ENCODE measurements around the gene ADI1.
"Not testable (repeated sequence)": the region's sequence is repeated elsewhere in the genome, so short reads cannot be mapped to it uniquely, and the experiment has no call there.

ADI1 gene

GRCh38 chr2:3460831-3461800 lies 58.2 kb downstream of the ADI1 start:
- DNase-seq, result no peak

- DNase-seq, result no peak
Observed at GRCh38 chr2:3460156-3460555, 59.2 kb downstream of the ADI1 start.

GRCh38 chr2:3459185-3460015 lies 59.9 kb downstream of the ADI1 start:
- DNase-seq, result no peak

- DNase-seq, result no peak
Observed at GRCh38 chr2:3458396-3459184, 60.7 kb downstream of the ADI1 start.

- DNase-seq, result no peak
Observed at GRCh38 chr2:3457524-3458395, 61.6 kb downstream of the ADI1 start.

DNA sequence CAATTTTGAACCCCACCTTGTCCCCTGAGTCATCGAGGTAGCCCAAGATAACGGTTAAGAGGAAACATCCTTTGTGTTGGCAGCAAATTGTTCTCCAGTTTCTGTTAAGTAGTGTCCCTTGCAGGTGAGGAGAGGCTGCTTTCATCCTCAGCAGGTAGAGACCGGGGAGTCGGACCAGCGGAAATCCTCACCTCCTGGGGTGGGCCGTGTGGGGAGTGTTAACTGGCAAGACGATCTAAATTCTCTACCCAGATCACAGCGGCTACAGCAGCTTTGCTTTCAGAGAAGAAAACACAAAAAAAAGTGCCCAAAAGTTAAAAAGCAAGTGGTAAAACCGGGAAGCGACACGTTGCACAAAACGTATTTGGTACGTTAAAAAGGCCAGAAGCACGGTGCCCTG lies 63.2 kb downstream of the ADI1 start:
- DNase-seq, result no peak

- no peak for DNase-seq
Observed at GRCh38 chr2:3454802-3455201, 64.5 kb downstream of the ADI1 start.

GRCh38 chr2:3454005-3454404 lies 65.3 kb downstream of the ADI1 start:
- DNase-seq, result not testable (repeated sequence)

DNA sequence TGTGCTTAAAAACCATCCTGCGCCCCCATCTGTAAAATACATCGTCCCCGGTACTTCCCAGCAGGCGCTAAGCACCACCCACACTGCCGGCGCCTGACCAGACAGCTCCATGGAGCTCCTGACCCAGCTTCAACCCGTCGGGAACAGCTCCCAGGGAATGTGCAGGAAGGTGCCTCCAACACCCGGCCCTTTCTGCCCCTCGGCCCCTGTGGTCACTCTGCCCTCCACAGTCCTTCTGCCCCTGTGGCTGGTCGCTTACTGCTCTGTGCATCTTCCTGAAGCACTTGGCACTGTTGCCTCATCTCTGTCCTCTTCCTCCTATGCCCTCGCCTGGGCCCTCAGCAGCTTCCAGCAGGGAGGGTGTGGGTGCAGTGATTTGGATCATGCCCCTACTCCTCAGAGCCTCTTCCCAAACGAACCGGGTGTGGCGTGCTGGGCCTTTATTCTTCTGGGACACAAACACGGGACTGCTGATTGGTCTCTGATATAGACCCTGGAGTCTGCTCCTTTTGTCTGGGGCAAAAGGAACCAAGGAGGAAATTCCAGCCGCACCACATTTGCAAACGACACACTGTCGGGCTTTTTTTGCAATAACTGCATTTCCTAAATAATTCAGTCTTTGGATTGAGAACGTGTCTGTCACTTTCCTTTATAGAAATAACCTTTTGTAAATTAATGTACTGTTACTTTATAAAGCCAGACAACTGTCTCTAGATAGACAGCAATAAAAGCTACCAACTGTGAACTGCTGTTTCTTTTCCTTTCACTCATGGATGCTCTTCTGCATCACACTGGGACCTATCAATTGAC lies 65.9 kb downstream of the ADI1 start:
- DNase-seq, result no peak

DNA sequence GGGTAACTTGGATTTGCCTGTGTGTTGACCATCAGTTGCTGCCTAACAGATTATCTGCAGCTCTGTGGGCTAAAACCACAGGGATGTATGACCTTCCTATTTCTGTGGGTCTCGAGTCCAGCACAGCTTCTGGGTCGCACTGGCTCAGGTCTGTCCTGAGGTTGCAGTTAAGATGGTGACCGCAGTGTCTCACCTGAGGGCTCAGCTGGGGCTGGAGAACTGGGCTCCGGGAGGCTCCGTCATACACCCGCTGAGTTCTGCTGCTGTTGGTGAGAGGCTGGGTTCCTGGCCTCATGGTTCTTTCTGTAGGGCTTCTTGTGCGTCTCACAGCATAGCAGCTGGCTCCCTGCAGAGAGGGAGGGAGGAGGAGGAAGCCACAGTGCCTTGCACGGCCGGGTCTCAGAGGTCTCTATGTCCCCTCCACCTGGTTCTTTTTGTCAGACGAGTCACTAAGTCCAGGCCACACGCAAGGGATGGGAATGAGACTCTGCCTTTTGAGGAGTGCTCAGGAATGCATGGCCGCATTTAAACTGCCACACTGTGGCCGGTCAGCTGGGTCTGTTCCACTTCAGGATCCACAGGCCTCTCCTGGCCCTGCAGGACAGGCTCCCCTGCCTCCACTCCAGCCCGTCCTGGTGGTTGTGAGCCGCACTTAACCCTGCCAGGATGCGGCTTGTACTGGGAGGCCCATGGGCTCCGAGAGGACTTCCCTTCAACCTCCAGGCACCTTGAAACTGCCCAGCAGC lies 67.2 kb downstream of the ADI1 start:
- DNase-seq, result no peak

- peak; percentile 73 for DNase-seq
Observed at GRCh38 chr2:3451169-3451568, 68.2 kb downstream of the ADI1 start.

GRCh38 chr2:3450385-3451010 lies 68.8 kb downstream of the ADI1 start:
- peak; percentile 66 for DNase-seq

DNA sequence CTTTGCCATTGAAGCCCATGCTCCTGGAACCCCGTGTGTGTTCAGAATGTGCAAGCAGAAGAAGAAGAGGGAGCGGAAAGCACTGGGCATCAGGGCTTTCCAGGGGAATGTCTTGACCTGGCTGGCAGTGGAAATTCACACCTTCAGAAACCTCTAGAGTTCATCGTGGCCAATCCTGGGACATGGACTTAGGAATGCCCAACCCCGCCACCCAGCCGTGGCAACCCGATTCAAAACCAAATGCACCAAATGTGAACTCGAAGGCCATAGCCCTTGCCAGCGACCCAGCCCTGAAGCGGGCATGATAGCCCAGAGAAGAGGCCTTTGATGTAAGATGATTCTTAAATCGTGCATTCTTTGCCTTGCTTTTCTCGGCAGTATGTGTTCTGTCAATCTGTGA lies 69.4 kb downstream of the ADI1 start:
- no peak for DNase-seq

DNA sequence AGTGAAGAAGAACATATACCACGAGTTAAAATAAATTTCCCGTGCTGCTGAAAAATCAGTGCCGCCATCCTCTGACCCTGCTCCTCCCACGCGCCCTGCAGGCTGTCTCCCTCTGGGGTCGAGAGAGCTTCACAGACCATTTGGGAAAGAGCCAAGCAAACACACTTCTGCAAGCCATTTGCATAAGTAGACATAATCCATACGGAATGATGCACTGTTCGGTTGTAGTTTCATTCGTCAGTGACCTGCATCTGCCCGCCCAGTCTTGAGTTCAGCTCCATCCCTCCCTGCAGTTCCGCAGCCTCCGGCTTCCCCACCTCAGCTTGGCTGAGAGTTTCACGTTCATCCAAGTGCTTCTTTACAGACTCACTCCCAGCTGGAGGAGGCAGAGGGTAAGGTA lies 70.2 kb downstream of the ADI1 start:
- DNase-seq, result no peak

DNA sequence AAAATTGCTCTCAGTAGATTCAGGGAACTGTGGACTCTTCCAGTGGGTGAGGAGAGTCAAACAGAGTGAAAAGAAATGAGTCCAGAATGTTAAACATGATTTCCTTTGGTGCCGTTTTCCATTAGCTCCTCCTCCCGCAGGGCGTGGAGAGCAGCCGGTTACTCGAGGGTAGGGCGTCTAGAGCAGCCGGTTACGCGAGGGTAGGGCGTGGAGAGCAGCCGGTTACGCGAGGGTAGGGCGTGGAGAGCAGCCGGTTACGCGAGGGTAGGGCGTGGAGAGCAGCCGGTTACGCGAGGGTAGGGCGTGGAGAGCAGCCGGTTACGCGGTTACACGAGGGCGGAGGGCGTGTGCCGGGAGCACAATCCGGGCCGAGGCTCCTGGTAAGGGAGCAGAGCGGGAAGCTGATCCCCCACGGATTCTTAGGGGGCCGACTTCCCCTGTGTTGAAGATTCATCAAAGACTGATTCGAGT lies 70.9 kb downstream of the ADI1 start:
- not testable (repeated sequence) for DNase-seq

DNA sequence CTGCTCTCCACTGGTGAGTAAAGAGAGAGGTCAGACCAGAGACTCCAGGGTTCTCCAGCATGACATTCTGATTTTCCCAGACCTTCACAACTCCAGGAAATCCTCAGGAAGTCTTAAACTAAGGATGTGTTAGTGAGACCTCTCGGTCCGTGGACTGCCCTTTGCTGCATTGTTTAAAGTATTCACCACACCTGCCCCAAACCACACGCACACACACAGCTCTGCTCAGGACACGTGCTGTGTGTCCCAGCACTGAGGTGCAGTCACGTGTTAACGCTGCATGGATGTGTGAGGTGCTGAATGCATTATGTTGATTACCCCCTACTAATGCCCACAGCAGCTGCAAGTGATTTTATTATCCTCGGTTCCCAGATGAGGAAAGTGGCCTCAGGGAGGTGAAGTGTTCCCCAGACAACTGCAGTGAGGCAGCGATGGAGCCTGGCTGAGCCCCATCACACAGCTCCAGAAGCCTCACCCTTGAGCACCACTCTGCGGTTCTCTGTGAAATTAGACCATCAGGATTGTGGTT lies 71.5 kb downstream of the ADI1 start:
- no peak for DNase-seq
